AG04450 (cell line): ENCODE data around the gene APOBEC3C. TPM values are rescaled to one million over a fixed set of nuclear protein-coding genes. Genes with fewer than 3 reads are reported as not detected.
"Not testable (repeated sequence)": the region's sequence is repeated elsewhere in the genome, so short reads cannot be mapped to it uniquely, and the experiment has no call there.

Experiments used
- CTCF ChIA-PET: fragments of 300-600, 350-600 bp; formaldehyde crosslinking; extraction: SDS; loops from one replicate; lab custom pipeline; 2022; ENCODE audit warnings: antibody characterized with exemption, inconsistent platforms; lab: Charles Lee
- POLR2A ChIA-PET: fragments of 350-600 bp; formaldehyde crosslinking; extraction: SDS; loops from one replicate; lab custom pipeline; 2021; ENCODE audit warnings: antibody characterized with exemption, inconsistent platforms; lab: Yijun Ruan, JAX
- DNase-seq: peaks from one replicate; pipeline ENCODE4 v3.0.0-alpha.2; 2011; ENCODE audit warnings: low read depth, low spot score
- H3K27ac ChIP-seq: one replicate; pipeline ENCODE4 v1.5.1; 2012; ENCODE audit warnings: low read depth, low read length, control low read depth
- H3K27me3 ChIP-seq: one replicate; pipeline ENCODE4 v1.6.0; 2012; ENCODE audit warnings: low read length; ENCODE audit not compliant: control insufficient read depth, insufficient read depth
- H3K4me3 ChIP-seq: 2 replicates; pipeline ENCODE4 v1.5.1; 2011; ENCODE audit warnings: mild to moderate bottlenecking, low read depth, low read length, control low read depth
- H3K9me3 ChIP-seq: 2 replicates; pipeline ENCODE4 v1.5.1; 2012; ENCODE audit warnings: low read length; ENCODE audit not compliant: control insufficient read depth, insufficient read depth
- CTCF ChIP-seq: IDR thresholded peaks from 2 replicates; pipeline ENCODE4 v1.5.1; 2011; ENCODE audit warnings: low read depth, low read length, control low read depth, inconsistent platforms
- polyA plus RNA-seq: library from polyadenylated mRNA; depleted of rRNA; stranded (reverse); fragments of >200 nt; gene quantifications from 2 replicates; pipeline ENCODE4 v1.2.3, GENCODE V29; 2011

APOBEC3C gene
- polyA plus RNA-seq, 1 experiment: 35.5 TPM

- H3K27me3 ChIP-seq: no peaks in the 10 kb centered on the region
- H3K27ac ChIP-seq: no peak overlapping the region
- no peaks in the 10 kb centered on the region for H3K9me3 ChIP-seq
- ChIA-PET POLR2A (no interaction called here), CTCF (no interaction called here)
- no peak for TF ChIP-seq CTCF
- DNase-seq: no peak
- H3K4me3 ChIP-seq: no peak overlapping the region
Observed at GRCh38 chr22:39016592-39016991, 2.5 kb downstream of the APOBEC3C start.

- Histone ChIP-seq H3K27me3 (no peaks in the 10 kb centered on the region), H3K4me3 (no peak overlapping the region), H3K27ac (no peak overlapping the region), H3K9me3 (no peaks in the 10 kb centered on the region)
- ChIA-PET POLR2A (no interaction called here), CTCF (no interaction called here)
- TF ChIP-seq CTCF: no peak
- no peak for DNase-seq
Observed at GRCh38 chr22:39017596-39018365, 3.7 kb downstream of the APOBEC3C start.

- POLR2A ChIA-PET, H3K27me3 ChIP-seq, DNase-seq, H3K9me3 ChIP-seq, CTCF ChIA-PET, H3K4me3 ChIP-seq, H3K27ac ChIP-seq: not testable (repeated sequence)
Observed at GRCh38 chr22:39020021-39020651, 6.1 kb downstream of the APOBEC3C start.

GRCh38 chr22:39021552-39022250 lies 7.6 kb downstream of the APOBEC3C start:
- DNase-seq: no peak
- CTCF ChIA-PET: interaction anchor here (0.6 to 1.0 kb wide), 2 partner anchors 14 to 253 kb away, joined by 3 read pairs; no protein-coding TSS in a partner anchor
- POLR2A ChIA-PET: no interaction called here
- Histone ChIP-seq H3K27ac (no peak overlapping the region), H3K27me3 (no peaks in the 10 kb centered on the region), H3K4me3 (peak overlapping the region; percentile 12; the same call in 1 of the 2 replicates), H3K9me3 (no peaks in the 10 kb centered on the region)
- TF ChIP-seq CTCF: no peak

GRCh38 chr22:39024519-39025308 lies 10.7 kb downstream of the APOBEC3C start:
- TF ChIP-seq CTCF: no peak
- no peak overlapping the region for H3K4me3 ChIP-seq
- H3K9me3 ChIP-seq: no peaks in the 10 kb centered on the region
- ChIA-PET CTCF (no interaction called here), POLR2A (no interaction called here)
- no peaks in the 10 kb centered on the region for H3K27me3 ChIP-seq
- DNase-seq: no peak
- no peak overlapping the region for H3K27ac ChIP-seq
